GM12891 (cell line): ENCODE results near the gene GRAMD1B.

Experiments used
- DNase-seq: peaks from one replicate; pipeline ENCODE4 v3.0.0; 2011; ENCODE audit warnings: low spot score; ENCODE audit not compliant: insufficient read length
- FAIRE-seq: peaks from 2 replicates; lab custom pipeline; 2011; peaks lifted over from hg19 to GRCh38; lab: Jason Lieb, UNC
- PAX5 ChIP-seq: IDR thresholded peaks from 2 replicates; pipeline ENCODE4 v1.6.1; 2011; ENCODE audit warnings: low read length, moderate library complexity, mild to moderate bottlenecking; ENCODE audit not compliant: insufficient read depth, severe bottlenecking
- POLR2A ChIP-seq: IDR thresholded peaks from 2 replicates; pipeline ENCODE4 v1.6.1; 2011; ENCODE audit warnings: low read depth, low read length, control low read depth
- POLR2AphosphoS5 ChIP-seq: IDR thresholded peaks from 2 replicates; pipeline ENCODE4 v1.6.1; 2011; ENCODE audit warnings: low read depth, low read length, control low read depth
- POU2F2 ChIP-seq: IDR thresholded peaks from 2 replicates; pipeline ENCODE4 v1.6.1; 2011; ENCODE audit warnings: low read depth, mild to moderate bottlenecking, control low read depth, low read length, moderate library complexity
- SPI1 ChIP-seq: IDR thresholded peaks from 2 replicates; pipeline ENCODE4 v1.6.1; 2011; ENCODE audit warnings: low read depth, low read length, control low read depth
- TAF1 ChIP-seq: IDR thresholded peaks from 2 replicates; pipeline ENCODE4 v1.6.1; 2011; ENCODE audit warnings: low read depth, low read length, control low read depth

GRAMD1B gene

DNA sequence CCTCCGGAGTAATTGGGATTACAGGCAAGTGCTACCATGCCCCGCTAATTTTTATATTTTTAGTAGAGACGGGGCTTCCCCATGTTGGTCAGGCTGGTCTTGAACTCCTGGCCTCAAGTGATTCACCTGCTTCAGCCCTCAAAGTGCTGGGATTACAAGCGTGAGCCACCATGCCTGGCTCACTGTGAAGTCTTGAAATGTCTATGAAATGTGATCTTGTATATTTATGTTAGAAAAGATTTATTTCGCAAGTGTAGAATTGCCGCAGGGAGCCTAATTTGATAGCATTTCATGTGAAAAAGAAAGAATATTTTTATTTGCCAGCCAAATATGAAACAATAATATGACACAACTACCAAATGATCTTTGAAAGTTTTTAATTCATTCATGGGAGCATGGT is 52.1 kb downstream of the GRAMD1B start:
- TF ChIP-seq PAX5: no peak
- no peak for TF ChIP-seq TAF1
- TF ChIP-seq POLR2AphosphoS5: no peak
- no peak for TF ChIP-seq SPI1
- TF ChIP-seq POU2F2: no peak
- TF ChIP-seq POLR2A: no peak
- FAIRE-seq: no peak
- no peak for DNase-seq

DNA sequence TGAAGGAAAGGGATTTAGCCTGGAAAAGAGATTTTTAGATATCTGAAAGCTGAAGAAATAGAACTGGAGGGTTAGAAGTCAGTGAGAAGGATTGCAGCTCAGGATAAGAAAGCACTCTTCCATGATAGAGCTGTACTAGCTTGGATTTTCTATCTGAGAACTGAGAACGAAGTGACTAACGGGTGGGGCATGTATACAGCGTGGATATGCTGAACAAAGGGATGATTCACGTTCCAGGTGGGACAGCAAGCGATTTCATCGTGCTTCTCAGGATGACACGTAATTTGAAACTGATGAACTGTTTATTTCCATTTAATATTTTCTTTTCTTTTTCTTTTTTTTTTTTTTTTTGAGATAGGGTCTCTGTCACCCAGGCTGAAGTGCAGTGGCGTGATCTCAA is 53.0 kb downstream of the GRAMD1B start:
- TF ChIP-seq POU2F2: no peak
- no peak for TF ChIP-seq SPI1
- TF ChIP-seq PAX5: no peak
- no peak for TF ChIP-seq POLR2A
- TF ChIP-seq POLR2AphosphoS5: no peak
- TF ChIP-seq TAF1: no peak
- DNase-seq (no peak), FAIRE-seq (peak; percentile 62)

DNA sequence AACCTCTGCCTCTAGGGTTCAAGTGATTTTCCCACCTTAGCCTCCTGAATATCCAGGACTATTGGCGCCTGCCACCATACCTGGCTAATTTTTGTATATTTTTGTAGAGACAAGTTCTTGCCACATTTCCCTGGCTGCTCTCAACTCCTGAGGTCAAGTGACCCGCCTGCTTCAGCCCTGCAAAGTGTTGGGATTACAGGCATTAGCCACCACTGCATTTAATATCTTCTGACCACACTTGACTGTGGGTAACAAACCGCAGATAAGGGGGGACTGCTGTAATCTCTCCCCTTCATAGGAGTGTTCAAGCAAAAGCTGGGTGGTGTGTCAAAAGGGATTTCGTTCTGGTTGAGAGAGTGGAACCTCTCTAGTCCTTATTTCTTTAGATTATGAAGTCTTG is 53.4 kb downstream of the GRAMD1B start:
- no peak for DNase-seq
- FAIRE-seq: peak; percentile 69
- TF ChIP-seq POLR2A: no peak

DNA sequence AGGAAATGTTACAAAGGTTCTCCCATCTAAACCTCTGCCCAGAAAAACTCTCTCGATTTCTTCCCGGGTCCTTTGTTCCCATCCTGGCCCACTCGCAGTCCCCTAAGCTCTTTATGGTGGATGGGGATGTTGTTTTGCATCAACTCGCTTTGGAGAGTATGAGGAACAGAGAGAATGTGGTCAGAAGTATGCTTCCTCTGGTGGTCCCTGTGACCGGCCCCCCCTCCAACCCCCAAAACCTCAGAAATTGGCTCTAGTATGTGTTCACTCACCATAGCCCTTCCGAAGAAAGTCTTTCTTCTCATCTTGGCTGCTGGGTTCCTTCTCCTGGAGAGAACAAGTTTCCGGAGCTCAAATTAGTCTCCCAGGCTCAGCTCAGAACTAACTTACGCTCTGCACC is 54.4 kb downstream of the GRAMD1B start:
- FAIRE-seq (peak; percentile 78), DNase-seq (no peak)
- TF ChIP-seq SPI1 (peak; percentile 96), PAX5 (no peak), TAF1 (no peak), POU2F2 (peak; percentile 74; the same call in 1 of the 2 replicates), POLR2A (no peak), POLR2AphosphoS5 (no peak)

DNA sequence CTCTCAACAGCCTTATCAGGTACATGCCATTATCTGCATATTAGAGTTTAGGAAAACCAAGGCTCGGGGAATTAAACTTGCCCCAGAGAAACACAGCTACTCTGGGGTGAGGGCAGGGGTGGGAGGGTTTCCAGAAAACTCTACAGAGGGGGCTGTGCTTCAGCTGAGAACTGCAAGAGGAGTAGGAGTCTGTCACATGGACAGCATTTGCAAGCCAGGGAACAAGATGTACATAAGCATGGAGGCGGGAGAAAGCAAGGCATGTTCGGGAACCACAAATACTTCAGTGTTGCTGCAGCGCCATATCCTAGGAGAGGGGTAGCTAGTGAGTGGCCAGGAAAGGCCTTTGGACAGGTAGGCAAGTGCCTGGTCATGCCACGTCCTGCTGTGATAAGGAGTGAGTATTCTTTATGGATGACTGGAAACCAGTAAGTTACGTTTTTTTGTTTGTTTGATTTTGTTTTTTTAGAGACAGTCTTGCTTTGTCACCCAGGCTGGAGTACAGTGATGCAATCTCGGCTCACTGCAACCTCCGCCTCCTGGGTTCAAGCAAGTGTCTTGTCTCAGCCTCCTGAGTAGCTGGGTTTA is 57.2 kb downstream of the GRAMD1B start:
- no peak for DNase-seq
- no peak for TF ChIP-seq SPI1
- no peak for TF ChIP-seq POU2F2
- no peak for TF ChIP-seq POLR2A
- no peak for TF ChIP-seq TAF1
- no peak for TF ChIP-seq PAX5
- no peak for TF ChIP-seq POLR2AphosphoS5
- FAIRE-seq: no peak

DNA sequence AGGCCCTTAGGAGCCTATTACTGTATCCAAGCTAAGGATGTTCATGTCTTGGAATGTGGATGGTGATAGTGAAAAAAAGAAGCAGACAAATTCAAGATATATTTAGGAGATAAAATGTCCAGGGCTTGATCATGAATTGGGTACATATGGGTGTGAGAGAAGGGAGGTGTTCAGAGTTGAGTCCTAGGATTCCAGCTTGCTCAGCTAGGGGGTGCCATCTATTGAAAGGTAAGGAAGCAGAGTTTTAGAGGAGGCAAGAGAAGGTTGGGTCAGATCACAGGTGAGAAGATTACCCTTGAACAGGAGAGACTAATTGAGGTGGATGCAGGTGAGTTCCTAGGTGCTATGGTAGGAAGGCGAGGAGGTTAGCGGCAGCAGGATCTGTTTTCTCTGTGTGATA is 60.5 kb downstream of the GRAMD1B start:
- FAIRE-seq (no peak), DNase-seq (no peak)
- TF ChIP-seq SPI1 (no peak), TAF1 (no peak)

DNA sequence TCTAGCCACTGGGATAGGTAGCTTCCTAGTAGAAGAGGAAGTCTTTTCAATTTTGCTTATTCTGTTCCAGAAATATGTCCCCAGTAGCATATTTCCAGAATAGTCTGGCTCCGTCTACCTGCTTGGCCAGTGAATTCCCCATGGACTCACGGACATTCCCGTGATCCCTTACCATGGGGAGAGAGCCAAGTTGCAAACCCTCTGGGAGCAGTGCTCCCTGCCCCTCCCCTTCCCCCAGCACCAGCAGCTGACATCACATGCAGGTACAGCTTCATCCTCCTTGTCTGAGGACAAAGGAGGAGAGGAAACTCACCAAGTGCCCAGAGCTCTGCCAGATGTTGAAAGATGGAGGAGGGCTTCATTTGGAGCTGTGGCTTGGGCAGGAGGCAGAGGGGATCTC is 61.2 kb downstream of the GRAMD1B start:
- TF ChIP-seq SPI1 (no peak), POU2F2 (no peak), PAX5 (no peak)
- DNase-seq: no peak
- FAIRE-seq: peak; percentile 45

DNA sequence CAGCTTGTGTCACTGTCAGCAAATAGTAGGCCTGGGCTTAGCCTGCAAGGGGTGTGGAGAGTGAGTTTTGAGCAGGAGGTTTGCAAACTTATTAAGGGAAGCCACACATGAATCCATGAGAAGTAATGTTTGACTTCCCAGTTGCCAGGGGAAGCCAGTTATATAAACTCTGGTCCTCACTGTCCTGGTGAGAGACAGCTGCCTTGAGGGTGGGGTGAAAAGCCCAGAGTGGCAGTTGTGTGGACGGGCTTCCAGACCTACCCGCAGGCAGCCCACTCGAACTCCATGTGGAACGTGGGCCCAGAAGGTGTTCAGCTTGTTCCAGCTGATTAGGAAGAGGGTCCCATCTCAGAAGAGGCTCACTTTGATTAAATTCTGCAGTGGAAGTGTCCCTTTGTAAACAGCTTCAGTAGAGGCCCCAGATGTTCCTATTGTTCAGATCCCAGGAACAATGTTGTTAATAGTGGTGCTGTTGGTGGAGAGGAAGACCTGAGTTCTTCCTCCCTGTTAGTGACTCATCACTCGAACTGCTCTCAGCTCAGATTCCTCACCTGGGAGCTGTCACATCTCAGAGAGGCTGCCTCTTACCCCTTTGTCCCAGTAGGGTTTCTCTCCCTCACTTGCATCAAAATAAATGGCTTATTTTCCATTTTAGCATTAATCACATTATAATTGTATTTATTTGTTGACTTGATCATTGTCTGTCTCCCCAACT is 63.4 kb downstream of the GRAMD1B start:
- DNase-seq: no peak
- FAIRE-seq: no peak
- TF ChIP-seq POLR2AphosphoS5 (no peak), POU2F2 (no peak)

DNA sequence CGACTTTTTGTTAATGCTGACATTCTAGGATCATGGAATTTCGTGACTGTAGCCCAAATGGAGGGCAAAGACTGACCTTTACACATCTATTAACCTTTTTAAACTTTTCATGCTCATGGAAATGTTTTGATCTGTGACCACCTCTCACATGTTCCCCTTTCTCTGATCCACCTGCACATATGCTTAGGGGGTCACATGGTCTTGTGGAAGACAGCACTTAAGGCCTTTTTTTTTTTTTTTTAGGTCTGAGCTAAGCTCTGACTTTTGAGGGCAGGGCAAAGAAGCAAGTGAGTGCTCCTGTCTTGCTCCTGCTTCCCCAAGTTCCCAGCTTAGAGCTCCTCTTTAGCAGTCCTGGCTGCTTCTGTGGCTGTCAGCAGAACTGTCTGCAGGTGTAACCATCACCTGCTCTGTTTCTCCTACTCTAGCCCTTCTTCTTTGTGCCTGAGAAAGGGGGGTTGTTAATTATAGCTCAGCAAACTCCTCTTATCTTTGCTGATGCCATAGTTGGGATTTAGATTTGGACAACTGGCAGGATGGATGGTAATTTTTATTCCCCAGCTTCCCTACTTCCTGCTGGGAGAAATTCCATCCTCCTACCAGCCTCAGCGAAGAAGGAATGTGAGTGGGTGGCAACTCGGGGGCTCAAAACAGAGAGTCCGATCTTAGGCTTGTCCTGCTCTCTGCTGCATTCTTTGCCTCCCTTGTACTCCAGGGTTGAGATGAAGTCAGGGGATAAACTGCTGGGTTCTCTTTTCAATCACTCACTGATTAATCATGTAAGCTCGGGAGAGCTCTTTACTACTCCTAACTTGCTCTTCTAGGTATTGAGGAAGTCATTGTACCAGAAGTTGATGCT is 64.4 kb downstream of the GRAMD1B start:
- DNase-seq (no peak), FAIRE-seq (no peak)
- TF ChIP-seq SPI1: no peak
- TF ChIP-seq TAF1: no peak
- no peak for TF ChIP-seq POLR2AphosphoS5
- TF ChIP-seq POLR2A: no peak
- TF ChIP-seq POU2F2: no peak
- no peak for TF ChIP-seq PAX5

DNA sequence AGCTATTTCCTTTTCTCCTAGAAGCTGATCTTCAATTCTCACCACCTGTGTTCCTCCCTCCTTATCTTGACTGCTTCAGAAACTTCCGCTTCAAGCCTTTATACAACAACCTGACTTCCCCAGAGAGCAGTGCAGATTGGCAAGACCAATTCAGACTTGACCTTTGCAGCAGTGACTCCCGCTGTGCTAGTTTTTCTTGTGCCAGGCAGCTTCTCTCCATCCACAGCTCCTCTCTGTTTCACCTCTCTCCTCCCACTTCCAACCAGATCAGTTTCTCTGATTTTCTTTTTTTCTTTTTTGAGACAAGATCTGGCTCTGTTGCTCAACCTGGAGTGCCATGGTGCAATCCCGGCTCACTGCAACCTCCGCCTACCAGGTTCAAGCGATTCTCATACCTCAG is 74.3 kb downstream of the GRAMD1B start:
- no peak for TF ChIP-seq TAF1
- no peak for TF ChIP-seq POLR2A
- TF ChIP-seq SPI1: peak; percentile 42; the same call in 1 of the 2 replicates
- DNase-seq (no peak), FAIRE-seq (peak; percentile 92)
